Erythroblast (primary cell): Measurements from ENCODE around the gene TREML2.

Experiments used
- GATA1 ChIP-seq: IDR thresholded peaks from 2 replicates; pipeline ENCODE4 v1.6.1; 2011; ENCODE audit warnings: low read depth, mild to moderate bottlenecking, control low read depth, low read length, moderate library complexity
- POLR2A ChIP-seq: IDR thresholded peaks from 2 replicates; pipeline ENCODE4 v1.6.1; 2011; ENCODE audit warnings: mild to moderate bottlenecking, low read length

DNA sequence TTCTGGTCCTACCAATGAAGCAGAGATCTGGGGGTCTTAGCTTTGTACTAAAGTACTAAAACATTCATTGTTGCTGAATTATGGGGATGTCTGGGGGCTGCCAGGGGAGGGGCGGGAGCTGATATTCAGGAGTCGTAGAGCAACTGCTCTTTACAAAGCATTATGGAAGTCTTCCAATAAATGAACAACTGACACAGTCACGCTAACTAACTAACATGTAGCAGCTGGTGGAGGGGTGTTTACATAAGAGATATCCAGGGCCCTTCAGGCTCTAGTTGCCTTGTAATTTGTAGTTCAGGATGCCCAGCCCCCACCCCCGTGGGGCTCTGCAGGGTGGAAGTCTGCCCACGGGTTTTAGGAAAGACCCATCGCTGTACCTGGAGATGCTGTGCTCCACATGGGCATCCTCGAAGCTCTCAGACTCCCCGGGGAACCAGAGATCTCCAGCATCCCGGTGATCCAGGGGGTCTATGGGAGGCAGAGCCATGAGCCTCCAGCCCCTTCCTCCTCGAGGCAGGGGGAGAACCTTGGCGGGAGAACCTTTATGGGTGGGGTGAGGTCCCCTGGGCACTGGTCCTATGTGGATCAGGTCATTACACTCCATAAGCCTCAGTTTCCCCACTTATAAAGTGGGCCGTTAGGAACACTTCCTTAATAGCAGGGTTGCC is 41.4 kb downstream of the TREML2 start:
- TF ChIP-seq POLR2A (no peak), GATA1 (no peak)
